A673 (cell line): ENCODE data around the gene HLA-DQB1. TPM values are rescaled to one million over a fixed set of nuclear protein-coding genes. Genes with fewer than 3 reads are reported as not detected.

Source experiments
- BruUV-seq: library from RNA; stranded (reverse); fragments of 400-500 nt; replicated peaks from 2 replicates; lab custom pipeline; 2021; lab: Mats Ljungman, UMichigan
- CTCF ChIA-PET: fragments of 300-600 bp; sonication (Branson Sonifier 250); formaldehyde crosslinking; loops from one replicate; lab custom pipeline; 2022; ENCODE audit warnings: antibody characterized with exemption; lab: Charles Lee
- POLR2A ChIA-PET: fragments of 300-600 bp; sonication (Branson Sonifier 250); formaldehyde crosslinking; loops from one replicate; lab custom pipeline; 2022; ENCODE audit warnings: antibody characterized with exemption; ENCODE audit not compliant: low non-redundant PET; lab: Charles Lee
- DNase-seq: peaks from one replicate; pipeline ENCODE4 v3.0.0-alpha.2; 2015; ENCODE audit warnings: low spot score
- H3K27ac ChIP-seq: fragments of 200-600 bp; sonication (generic); 2 replicates; pipeline ENCODE4 v1.5.1; 2016; ENCODE audit warnings: mixed run types, low read depth, mild to moderate bottlenecking, mixed read lengths, antibody characterized with exemption, low read length; ENCODE audit not compliant: poor library complexity, severe bottlenecking
- H3K27me3 ChIP-seq: fragments of 200-600 bp; sonication (generic); replicated peaks from 2 replicates; pipeline ENCODE4 v1.6.1; 2017; ENCODE audit warnings: mixed run types, low read depth, mild to moderate bottlenecking, mixed read lengths, antibody characterized with exemption, low read length; ENCODE audit not compliant: insufficient read depth, poor library complexity
- H3K36me3 ChIP-seq: fragments of 200-600 bp; sonication (generic); 2 replicates; pipeline ENCODE4 v1.6.1; 2016; ENCODE audit warnings: mixed run types, mild to moderate bottlenecking, mixed read lengths, antibody characterized with exemption, low read length; ENCODE audit not compliant: insufficient read depth, poor library complexity, severe bottlenecking
- H3K4me1 ChIP-seq: fragments of 200-600 bp; sonication (generic); 2 replicates; pipeline ENCODE4 v1.6.1; 2017; ENCODE audit warnings: mixed run types, mild to moderate bottlenecking, mixed read lengths, antibody characterized with exemption, low read length; ENCODE audit not compliant: insufficient read depth, poor library complexity, severe bottlenecking
- H3K4me3 ChIP-seq: fragments of 200-600 bp; sonication (generic); 2 replicates; pipeline ENCODE4 v1.5.1; 2016; ENCODE audit warnings: low read depth, mixed run types, mild to moderate bottlenecking, mixed read lengths, low read length; ENCODE audit not compliant: poor library complexity, severe bottlenecking
- H3K9me3 ChIP-seq: fragments of 200-600 bp; sonication (generic); 2 replicates; pipeline ENCODE4 v1.6.1; 2016; ENCODE audit warnings: mixed run types, low read depth, mild to moderate bottlenecking, mixed read lengths, antibody characterized with exemption, low read length; ENCODE audit not compliant: poor library complexity, severe bottlenecking
- EZH2 ChIP-seq: fragments of 200-600 bp; sonication (generic); IDR thresholded peaks from 2 replicates; pipeline ENCODE4 v1.6.1; 2017; ENCODE audit warnings: borderline replicate concordance, low read depth, mild to moderate bottlenecking, mixed read lengths, antibody characterized with exemption, low read length; ENCODE audit not compliant: poor library complexity, severe bottlenecking
- intact Hi-C: fragments of 100-400 bp; cut with micrococcal nuclease; formaldehyde crosslinking; loops from one replicate; pipeline ENCODE4 v1.10.0; 2022; ENCODE audit not compliant: unreplicated experiment
- total RNA-seq: library from RNA; stranded (reverse); gene quantifications from 2 replicates; pipeline ENCODE4 v1.2.3, GENCODE V29; 2021
- TF ChIP-seq, protein P1 (sequence below): fragments of 300-800, 200-600 bp; sonication (generic); conservative IDR thresholded peaks from 2 replicates; pipeline ENCODE4 v1.5.1; 2017; ENCODE audit warnings: low read depth, mild to moderate bottlenecking, antibody characterized with exemption, low read length, moderate library complexity, mixed read lengths

The HLA-DQB1 gene
- total RNA-seq, 1 experiment from 2014 or later: not detected

- BruUV-seq: no TSS peak
- CTCF ChIA-PET: no interaction called here
- intact Hi-C loops: loop anchor here (5.0 kb wide), 1 partner anchor 99 kb away; the partner anchor contains the start of gene HLA-DQB2
- Histone ChIP-seq H3K27me3 (peaks cover 45% of the 10 kb centered on the region), H3K27ac (no peak overlapping the region), H3K9me3 (no peaks in the 10 kb centered on the region), H3K4me3 (no peak overlapping the region), H3K4me1 (no peaks in the 10 kb centered on the region), H3K36me3 (no peaks in the 10 kb centered on the region)
- POLR2A ChIA-PET: no interaction called here
- no peak for DNase-seq
- TF ChIP-seq, protein P1, sequence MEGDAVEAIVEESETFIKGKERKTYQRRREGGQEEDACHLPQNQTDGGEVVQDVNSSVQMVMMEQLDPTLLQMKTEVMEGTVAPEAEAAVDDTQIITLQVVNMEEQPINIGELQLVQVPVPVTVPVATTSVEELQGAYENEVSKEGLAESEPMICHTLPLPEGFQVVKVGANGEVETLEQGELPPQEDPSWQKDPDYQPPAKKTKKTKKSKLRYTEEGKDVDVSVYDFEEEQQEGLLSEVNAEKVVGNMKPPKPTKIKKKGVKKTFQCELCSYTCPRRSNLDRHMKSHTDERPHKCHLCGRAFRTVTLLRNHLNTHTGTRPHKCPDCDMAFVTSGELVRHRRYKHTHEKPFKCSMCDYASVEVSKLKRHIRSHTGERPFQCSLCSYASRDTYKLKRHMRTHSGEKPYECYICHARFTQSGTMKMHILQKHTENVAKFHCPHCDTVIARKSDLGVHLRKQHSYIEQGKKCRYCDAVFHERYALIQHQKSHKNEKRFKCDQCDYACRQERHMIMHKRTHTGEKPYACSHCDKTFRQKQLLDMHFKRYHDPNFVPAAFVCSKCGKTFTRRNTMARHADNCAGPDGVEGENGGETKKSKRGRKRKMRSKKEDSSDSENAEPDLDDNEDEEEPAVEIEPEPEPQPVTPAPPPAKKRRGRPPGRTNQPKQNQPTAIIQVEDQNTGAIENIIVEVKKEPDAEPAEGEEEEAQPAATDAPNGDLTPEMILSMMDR: no peak
- no peak for TF ChIP-seq EZH2
Measured at GRCh38 chr6:32662836-32663235, 3.6 kb downstream of the HLA-DQB1 start.

DNA sequence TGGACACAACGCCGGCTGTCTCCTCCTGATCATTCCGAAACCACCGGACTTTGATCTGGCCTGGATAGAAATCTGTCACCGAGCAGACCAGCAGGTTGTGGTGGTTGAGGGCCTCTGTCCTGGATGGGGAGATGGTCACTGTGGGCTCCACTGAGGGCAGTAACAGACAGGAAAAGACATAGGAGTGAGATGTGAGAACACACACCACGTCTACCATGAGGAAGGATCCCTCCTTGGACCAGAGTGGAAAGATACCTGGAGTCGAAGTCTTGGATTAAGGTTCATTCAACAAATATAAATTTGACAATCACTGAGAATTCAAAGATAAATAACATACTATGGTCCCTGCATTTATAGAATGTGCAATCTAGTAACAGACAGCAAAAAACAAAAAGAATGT lies 4.4 kb downstream of the HLA-DQB1 start:
- ChIA-PET CTCF (no interaction called here), POLR2A (no interaction called here)
- DNase-seq: no peak
- TF ChIP-seq EZH2: no peak
- TF ChIP-seq, protein P1: no peak
- peaks cover 37% of the 10 kb centered on the region for H3K27me3 ChIP-seq
- H3K4me1 ChIP-seq: no peaks in the 10 kb centered on the region
- H3K9me3 ChIP-seq: no peaks in the 10 kb centered on the region
- no peak overlapping the region for H3K27ac ChIP-seq
- no TSS peak for BruUV-seq
- intact Hi-C loops: loop anchor here (5.0 kb wide), 1 partner anchor 100 kb away; the partner anchor contains the start of gene HLA-DQB2
- H3K36me3 ChIP-seq: no peaks in the 10 kb centered on the region
- no peak overlapping the region for H3K4me3 ChIP-seq

GRCh38 chr6:32659856-32660595 lies 6.4 kb downstream of the HLA-DQB1 start:
- Histone ChIP-seq H3K36me3 (no peaks in the 10 kb centered on the region), H3K27ac (no peak overlapping the region), H3K9me3 (no peaks in the 10 kb centered on the region), H3K27me3 (peaks cover 17% of the 10 kb centered on the region), H3K4me1 (no peaks in the 10 kb centered on the region), H3K4me3 (no peak overlapping the region)
- no peak for DNase-seq
- ChIA-PET CTCF (no interaction called here), POLR2A (no interaction called here)
- no TSS peak for BruUV-seq
- no peak for TF ChIP-seq EZH2
- TF ChIP-seq, protein P1: no peak
- intact Hi-C loops: loop anchor here (5.0 kb wide), 1 partner anchor 102 kb away; the partner anchor contains the start of gene HLA-DQB2
